Right atrium auricular region (tissue), 2 donors: ENCODE measurements around the gene KLF6. TPM values are rescaled to one million over a fixed set of nuclear protein-coding genes. Genes with fewer than 3 reads are reported as not detected.

Source experiments
- DNase-seq: peaks from one replicate; pipeline ENCODE4 v3.0.0-alpha.2; 2019; ENCODE audit warnings: low spot score
- H3K27ac ChIP-seq, 2 donors: fragments of 200-600 bp; sonication (generic); 1 replicate in 1 of 2; 2 replicates in 1 of 2; pipeline ENCODE4 v1.5.1; 2016 to 2019
- H3K27me3 ChIP-seq, 2 donors: fragments of 200-600 bp; sonication (generic); one replicate each; pipeline versions ENCODE4 v1.5.1 to v1.6.0; 2017 to 2019
- H3K36me3 ChIP-seq: fragments of 200-600 bp; sonication (generic); one replicate; pipeline ENCODE4 v1.5.1; 2016
- H3K4me1 ChIP-seq, 2 donors: fragments of 200-600 bp; sonication (generic); one replicate each; pipeline versions ENCODE4 v1.5.1 to v1.6.0; 2017 to 2019
- H3K4me3 ChIP-seq, 2 donors: fragments of 200-600 bp; sonication (generic); 1 replicate in 1 of 2; 2 replicates in 1 of 2; pipeline ENCODE4 v1.5.1; 2017 to 2019; ENCODE audit warnings: mild to moderate bottlenecking in 1 of 2, moderate library complexity in 1 of 2
- H3K9me3 ChIP-seq, 2 donors: fragments of 200-600 bp; sonication (generic); one replicate each; pipeline ENCODE4 v1.5.1; 2019
- CTCF ChIP-seq, 2 donors: fragments of 200-600 bp; sonication (generic); IDR thresholded peaks; one replicate each; pipeline ENCODE4 v1.5.1; 2019; ENCODE audit warnings: antibody characterized with exemption in 2 of 2
- total RNA-seq, 2 donors: library from RNA; depleted of rRNA; stranded (reverse); fragments of >200 nt; gene quantifications; one replicate each; pipeline ENCODE4 v1.1.0, GENCODE V29; 2016

The KLF6 gene
- total RNA-seq, 2 donors from 2014 or later = 29.1 to 44.7 TPM

- no peaks in the 10 kb centered on the region for H3K36me3 ChIP-seq
- no peaks in the 10 kb centered on the region for H3K27me3 ChIP-seq
- no peak overlapping the region for H3K4me3 ChIP-seq
- H3K9me3 ChIP-seq = no peaks in the 10 kb centered on the region
- TF ChIP-seq CTCF (IDR thresholded peaks at IDR 0.05) = no peak
- peaks cover 0 to 83% of the 10 kb centered on the region in 2 donors for H3K4me1 ChIP-seq
- DNase-seq = no peak
- H3K27ac ChIP-seq = peak overlapping the region; percentile 83 to 96
These were observed 23.7 kb upstream of the KLF6 start for GRCh38 chr10:3808689-3809199.

- Histone ChIP-seq H3K27ac (peak overlapping the region; percentile 83 to 96), H3K27me3 (no peaks in the 10 kb centered on the region), H3K4me1 (peaks cover 0 to 89% of the 10 kb centered on the region in 2 donors), H3K9me3 (no peaks in the 10 kb centered on the region), H3K36me3 (no peaks in the 10 kb centered on the region), H3K4me3 (no peak overlapping the region)
- no peak for TF ChIP-seq CTCF (IDR thresholded peaks at IDR 0.05)
- no peak for DNase-seq
These were observed 23.0 kb upstream of the KLF6 start for GRCh38 chr10:3807928-3808496.

GRCh38 chr10:3807211-3807927 lies 22.4 kb upstream of the KLF6 start:
- no peak for DNase-seq
- Histone ChIP-seq H3K9me3 (no peaks in the 10 kb centered on the region), H3K36me3 (no peaks in the 10 kb centered on the region), H3K27ac (peak overlapping the region; percentile 83 to 96), H3K4me1 (peaks cover 0 to 91% of the 10 kb centered on the region in 2 donors), H3K4me3 (no peak overlapping the region), H3K27me3 (no peaks in the 10 kb centered on the region)
- TF ChIP-seq CTCF (IDR thresholded peaks at IDR 0.05) = no peak

- Histone ChIP-seq H3K9me3 (no peaks in the 10 kb centered on the region), H3K27me3 (no peaks in the 10 kb centered on the region), H3K4me1 (peaks cover 0 to 90% of the 10 kb centered on the region in 2 donors), H3K4me3 (no peak overlapping the region), H3K36me3 (no peaks in the 10 kb centered on the region), H3K27ac (peak overlapping the region; percentile 83 to 96)
- DNase-seq = no peak
- TF ChIP-seq CTCF (IDR thresholded peaks at IDR 0.05) = no peak
These were observed 21.6 kb upstream of the KLF6 start for GRCh38 chr10:3806603-3807002.

- H3K9me3 ChIP-seq = no peaks in the 10 kb centered on the region
- peak; percentile 86 for DNase-seq
- H3K4me1 ChIP-seq = peaks cover 0 to 83% of the 10 kb centered on the region in 2 donors
- no peaks in the 10 kb centered on the region for H3K27me3 ChIP-seq
- H3K4me3 ChIP-seq = no peak overlapping the region
- no peaks in the 10 kb centered on the region for H3K36me3 ChIP-seq
- TF ChIP-seq CTCF (IDR thresholded peaks at IDR 0.05) = no peak
- peak overlapping the region; percentile 83 to 96 for H3K27ac ChIP-seq
These were observed 20.9 kb upstream of the KLF6 start for GRCh38 chr10:3805791-3806461.
